Transverse colon (tissue), 4 donors: ENCODE results near the gene KRTAP29-1. TPM values are rescaled to one million over a fixed set of nuclear protein-coding genes. Genes with fewer than 3 reads are reported as not detected.
"Not testable (repeated sequence)": the region's sequence is repeated elsewhere in the genome, so short reads cannot be mapped to it uniquely, and the experiment has no call there.

Experiments
- DNase-seq: peaks from one replicate; pipeline ENCODE4 v3.0.0-alpha.2; 2019
- H3K27ac ChIP-seq, 4 donors: fragments of 200-600 bp; sonication (generic); 2 replicates each; pipeline ENCODE4 v1.5.1; 2016 to 2018; ENCODE audit warnings: inconsistent platforms in 4 of 4
- H3K27me3 ChIP-seq: fragments of 200-600 bp; sonication (generic); 2 replicates; pipeline ENCODE4 v1.5.1; 2017; ENCODE audit warnings: inconsistent platforms
- H3K36me3 ChIP-seq, 4 donors: fragments of 200-600 bp; sonication (generic); 2 replicates each; pipeline ENCODE4 v1.5.1; 2017 to 2019; ENCODE audit warnings: inconsistent platforms in 4 of 4
- H3K4me1 ChIP-seq, 4 donors: fragments of 200-600 bp; sonication (generic); 2 replicates each; pipeline ENCODE4 v1.5.1; 2017 to 2020; ENCODE audit warnings: inconsistent platforms in 4 of 4
- H3K4me3 ChIP-seq, 4 donors: fragments of 200-600 bp; sonication (generic); 1 replicate in 1 of 4; 2 replicates in 3 of 4; pipeline versions ENCODE4 v1.5.1 to v1.6.1; 2017 to 2019; ENCODE audit warnings: inconsistent platforms in 4 of 4
- H3K9me3 ChIP-seq, 2 donors: fragments of 200-600 bp; sonication (generic); 2 replicates each; pipeline ENCODE4 v1.5.1; 2017 to 2019; ENCODE audit warnings: inconsistent platforms in 2 of 2
- EP300 ChIP-seq: sonication (generic); formaldehyde crosslinking; IDR thresholded peaks from one replicate; pipeline ENCODE4 v1.6.1; 2017; ENCODE audit warnings: antibody characterized with exemption, low read depth
- POLR2A ChIP-seq: fragments of 450-650 bp; IDR thresholded peaks from one replicate; pipeline ENCODE4 v1.6.1; 2016; ENCODE audit warnings: antibody characterized with exemption, mild to moderate bottlenecking, moderate library complexity
- POLR2AphosphoS5 ChIP-seq, 3 donors: sonication (generic); formaldehyde crosslinking; IDR thresholded peaks; one replicate each; pipeline ENCODE4 v1.6.1; 2016; ENCODE audit warnings: antibody characterized with exemption in 3 of 3
- WGBS, 2 donors: methylation state at CpG; one replicate each; pipeline ENCODE4 v1.1.5; 2018; ENCODE audit warnings: low coverage in 1 of 2; 5-methylcytosine and 5-hydroxymethylcytosine counted together
- in situ Hi-C, 4 donors: fragments of 200-750 bp; cut with MboI; loops; one replicate each; pipeline versions ENCODE4 v1.15.0 to v1.15.1; 2017; ENCODE audit warnings: low sequenced_read_pairs in 3 of 4, low pct_ligation_motif_present in 1 of 4, low pct_unique_long_range_greater_than_20kb in 1 of 4
- intact Hi-C: fragments of 100-400 bp; cut with DNase I; formaldehyde crosslinking; loops from one replicate; pipeline ENCODE4 v1.15.1; 2023; ENCODE audit warnings: low total_unique reads
- total RNA-seq, 4 donors: library from RNA; depleted of rRNA; stranded (reverse); fragments of >200 nt; gene quantifications; one replicate each; pipeline ENCODE4 v1.1.0, GENCODE V29; 2016
- TF ChIP-seq, protein P1 (sequence below), 5 experiments: fragments of 200-600 bp in 3 of 5; fragments of 450-650 bp in 2 of 5; sonication (generic) in 3 of 5; IDR thresholded peaks; 1 replicate in 2 of 5; 2 replicates in 3 of 5; pipeline ENCODE4 v1.5.1; 2016 to 2017; ENCODE audit warnings: antibody characterized with exemption in 5 of 5, inconsistent platforms in 3 of 5, mild to moderate bottlenecking in 2 of 5, moderate library complexity in 1 of 5

KRTAP29-1 gene, protein sequence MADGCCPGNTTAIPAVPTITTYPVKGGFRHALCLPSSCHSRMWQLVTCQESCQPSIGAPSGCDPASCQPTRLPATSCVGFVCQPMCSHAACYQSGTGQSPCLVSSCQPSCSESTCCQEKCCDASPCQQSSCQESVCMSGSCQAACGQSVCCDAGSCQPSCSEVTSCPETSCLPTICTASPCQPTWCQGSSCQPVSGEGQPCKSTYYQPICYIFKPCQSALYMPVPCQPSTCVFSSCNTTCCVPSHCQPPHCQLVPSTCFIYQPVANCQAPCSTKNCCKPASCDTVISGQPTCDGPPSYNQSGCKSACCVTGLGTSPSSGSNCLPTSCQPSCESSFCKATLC
- not detected for total RNA-seq

DNA sequence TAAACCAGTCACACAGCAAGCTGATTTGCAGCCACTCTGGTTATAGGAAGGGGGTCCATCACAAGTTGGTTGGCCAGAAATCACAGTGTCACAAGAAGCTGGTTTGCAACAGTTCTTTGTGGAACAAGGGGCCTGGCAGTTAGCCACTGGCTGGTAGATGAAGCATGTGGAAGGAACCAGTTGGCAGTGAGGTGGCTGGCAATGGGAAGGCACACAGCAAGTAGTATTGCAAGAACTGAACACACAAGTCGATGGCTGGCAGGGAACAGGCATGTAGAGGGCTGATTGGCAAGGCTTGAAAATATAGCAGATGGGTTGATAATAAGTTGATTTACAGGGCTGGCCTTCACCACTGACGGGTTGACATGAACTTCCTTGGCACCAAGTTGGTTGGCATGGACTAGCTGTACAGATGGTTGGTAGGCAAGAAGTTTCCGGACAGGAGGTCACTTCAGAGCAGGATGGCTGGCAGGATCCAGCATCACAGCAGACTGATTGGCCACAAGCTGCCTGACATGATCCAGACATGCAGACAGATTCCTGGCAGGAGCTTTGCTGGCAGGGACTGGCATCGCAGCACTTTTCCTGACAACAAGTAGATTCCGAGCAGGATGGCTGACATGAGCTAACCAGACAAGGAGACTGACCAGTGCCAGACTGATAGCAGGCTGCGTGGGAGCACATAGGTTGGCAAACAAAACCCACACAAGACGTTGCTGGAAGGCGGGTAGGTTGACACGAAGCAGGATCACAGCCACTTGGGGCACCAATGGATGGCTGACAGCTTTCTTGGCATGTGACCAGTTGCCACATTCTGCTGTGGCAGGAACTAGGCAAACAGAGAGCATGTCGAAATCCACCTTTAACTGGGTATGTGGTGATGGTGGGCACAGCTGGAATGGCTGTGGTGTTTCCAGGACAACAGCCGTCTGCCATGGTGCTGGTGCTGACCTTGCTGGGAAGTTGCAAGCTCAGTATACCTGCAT lies at the start of gene KRTAP29-1:
KRTAP29-1 (minus strand) TSS at position 936 of the 986 bp plus-strand sequence; CDS start at position 936, 0 bp downstream.
- no peaks in the 10 kb centered on the region for H3K4me1 ChIP-seq
- 68 to 83% methylated on average over 1 to 11 of the region's 11 CpGs for WGBS, 2 donors
- H3K4me3 ChIP-seq: no peak within 1 kb of the TSS
- no peaks in the 10 kb centered on the region for H3K36me3 ChIP-seq
- H3K27me3 ChIP-seq: peaks cover 8% of the 10 kb centered on the region
- TF ChIP-seq EP300: no peak
- TF ChIP-seq, protein P1, sequence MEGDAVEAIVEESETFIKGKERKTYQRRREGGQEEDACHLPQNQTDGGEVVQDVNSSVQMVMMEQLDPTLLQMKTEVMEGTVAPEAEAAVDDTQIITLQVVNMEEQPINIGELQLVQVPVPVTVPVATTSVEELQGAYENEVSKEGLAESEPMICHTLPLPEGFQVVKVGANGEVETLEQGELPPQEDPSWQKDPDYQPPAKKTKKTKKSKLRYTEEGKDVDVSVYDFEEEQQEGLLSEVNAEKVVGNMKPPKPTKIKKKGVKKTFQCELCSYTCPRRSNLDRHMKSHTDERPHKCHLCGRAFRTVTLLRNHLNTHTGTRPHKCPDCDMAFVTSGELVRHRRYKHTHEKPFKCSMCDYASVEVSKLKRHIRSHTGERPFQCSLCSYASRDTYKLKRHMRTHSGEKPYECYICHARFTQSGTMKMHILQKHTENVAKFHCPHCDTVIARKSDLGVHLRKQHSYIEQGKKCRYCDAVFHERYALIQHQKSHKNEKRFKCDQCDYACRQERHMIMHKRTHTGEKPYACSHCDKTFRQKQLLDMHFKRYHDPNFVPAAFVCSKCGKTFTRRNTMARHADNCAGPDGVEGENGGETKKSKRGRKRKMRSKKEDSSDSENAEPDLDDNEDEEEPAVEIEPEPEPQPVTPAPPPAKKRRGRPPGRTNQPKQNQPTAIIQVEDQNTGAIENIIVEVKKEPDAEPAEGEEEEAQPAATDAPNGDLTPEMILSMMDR (IDR thresholded peaks at IDR 0.05): no peak
- TF ChIP-seq POLR2AphosphoS5 (IDR thresholded peaks at IDR 0.05): no peak
- TF ChIP-seq POLR2A: no peak
- no peak for DNase-seq
- H3K9me3 ChIP-seq: no peaks in the 10 kb centered on the region
- in situ Hi-C loops (no loop called here), intact Hi-C loops (no loop called here)
- H3K27ac ChIP-seq: no peak within 1 kb of the TSS

DNA sequence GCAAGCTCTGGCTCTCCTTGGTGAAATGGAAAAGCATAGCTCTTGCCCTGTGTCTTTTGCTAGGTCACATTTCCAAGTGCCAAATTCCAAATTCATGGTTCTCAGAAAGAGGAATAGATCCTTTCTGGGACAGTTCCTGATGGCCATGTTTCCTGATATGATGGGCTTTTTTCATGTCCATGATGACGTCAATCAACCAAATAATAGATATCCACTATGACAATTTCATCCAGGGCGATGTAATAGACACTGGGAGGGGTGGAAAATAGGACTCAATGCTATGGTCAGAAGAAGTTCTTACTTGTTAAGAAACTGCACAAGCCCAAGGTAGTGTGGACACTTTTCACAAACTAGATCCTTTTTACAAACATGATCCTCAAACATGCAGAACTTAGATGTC lies 48.5 kb upstream of the KRTAP29-1 start:
- WGBS, 2 donors: 89 to 94% methylated on average over 2 of the region's 2 CpGs
- DNase-seq: no peak
- H3K9me3 ChIP-seq: peaks cover 0 to 2% of the 10 kb centered on the region in 2 donors
- no peak overlapping the region for H3K4me3 ChIP-seq
- no peaks in the 10 kb centered on the region for H3K4me1 ChIP-seq
- intact Hi-C loops: no loop called here
- H3K36me3 ChIP-seq: no peaks in the 10 kb centered on the region
- in situ Hi-C loops: loop anchor here in 1 of 4 donors (25.0 kb wide), 1 partner anchor 89 kb away; the partner anchor contains the start of genes KRTAP9-6 and KRTAP9-9
- no peak for TF ChIP-seq POLR2AphosphoS5 (IDR thresholded peaks at IDR 0.05)
- TF ChIP-seq POLR2A: no peak
- TF ChIP-seq, protein P1 (IDR thresholded peaks at IDR 0.05): no peak
- no peak for TF ChIP-seq EP300
- peaks cover 21% of the 10 kb centered on the region for H3K27me3 ChIP-seq
- no peak overlapping the region for H3K27ac ChIP-seq

DNA sequence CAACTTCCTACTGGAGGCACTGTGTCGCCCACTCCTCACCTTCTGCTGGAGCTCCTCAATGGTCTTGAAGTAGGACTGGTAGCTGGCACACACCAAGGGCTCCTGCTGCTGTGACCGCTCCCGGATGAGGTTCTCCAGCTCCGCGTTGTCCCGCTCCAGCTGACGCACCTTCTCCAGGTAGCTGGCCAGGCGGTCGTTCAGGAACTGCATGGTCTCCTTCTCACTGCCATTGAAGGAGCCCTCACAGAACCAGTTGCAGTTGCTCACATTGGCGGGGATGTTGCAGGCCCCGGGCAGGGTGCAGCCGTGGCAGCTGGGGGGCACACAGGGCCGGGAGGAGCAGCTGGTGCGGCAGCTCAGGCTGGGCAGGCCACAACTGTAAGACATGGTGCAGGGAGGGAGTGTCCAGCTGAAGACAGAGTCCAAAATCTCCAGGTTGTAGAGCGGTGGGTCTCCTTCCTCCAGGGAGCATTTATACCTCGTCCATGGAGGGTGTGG lies 47.8 kb upstream of the KRTAP29-1 start, which contains the start of gene KRT33A:
KRT33A (minus strand) TSS at position 448 of the 498 bp plus-strand sequence; CDS start at position 387, 61 bp downstream.
- intact Hi-C loops, H3K36me3 ChIP-seq, H3K4me3 ChIP-seq, H3K9me3 ChIP-seq, H3K4me1 ChIP-seq, H3K27ac ChIP-seq, DNase-seq: not testable (repeated sequence)
- peaks cover 14% of the 10 kb centered on the region for H3K27me3 ChIP-seq
- in situ Hi-C loops: loop anchor here in 1 of 4 donors (25.0 kb wide), 1 partner anchor 88 kb away; the partner anchor contains the start of genes KRTAP9-6 and KRTAP9-9
- 87 to 88% methylated on average over 3 to 16 of the region's 16 CpGs for WGBS, 2 donors

DNA sequence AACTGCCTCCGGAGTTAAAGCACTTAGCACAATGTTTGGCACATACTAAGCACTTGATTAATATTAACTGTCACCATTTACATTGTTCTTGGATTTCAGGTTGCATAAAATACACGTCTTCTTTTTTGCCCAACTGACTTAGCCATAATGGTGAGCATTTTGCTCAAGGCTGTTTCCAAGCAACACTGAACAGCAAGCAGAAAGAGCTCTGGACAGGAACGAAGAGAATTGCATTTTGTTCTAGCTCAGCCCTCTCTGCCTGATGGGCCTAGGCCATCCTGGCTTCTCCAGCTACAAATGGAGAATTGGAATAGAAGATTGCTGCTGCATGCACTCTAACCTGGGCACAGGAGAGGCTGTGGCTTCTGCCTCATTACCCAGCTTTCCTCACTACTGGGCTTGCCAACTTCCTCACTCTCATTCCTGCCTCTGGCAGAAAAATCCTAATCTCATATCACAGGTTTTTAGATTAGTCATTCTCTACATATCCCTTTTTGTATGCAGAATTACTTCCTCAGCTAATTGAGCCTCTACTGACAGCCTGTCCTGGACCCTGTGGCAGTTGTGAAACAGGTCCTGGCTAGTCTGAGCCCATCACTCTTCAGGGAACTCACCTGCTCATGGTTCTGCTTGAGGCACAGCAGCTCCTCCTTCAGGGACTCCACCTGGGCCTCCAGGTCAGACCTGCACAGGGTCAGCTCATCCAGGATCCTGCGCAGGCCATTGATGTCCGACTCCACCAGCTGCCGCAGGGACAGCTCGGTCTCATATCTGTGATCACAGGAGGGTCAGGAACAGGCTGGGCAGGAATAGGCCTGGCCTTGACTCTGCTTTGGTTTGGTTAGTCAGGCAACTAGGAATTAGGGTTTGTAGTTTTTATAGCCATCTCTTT lies 45.5 kb upstream of the KRTAP29-1 start:
- intact Hi-C loops: no loop called here
- TF ChIP-seq EP300: no peak
- TF ChIP-seq, protein P1 (IDR thresholded peaks at IDR 0.05): no peak
- no peak for TF ChIP-seq POLR2AphosphoS5 (IDR thresholded peaks at IDR 0.05)
- no peak for TF ChIP-seq POLR2A
- WGBS, 2 donors: 84 to 88% methylated on average over 5 to 7 of the region's 7 CpGs
- in situ Hi-C loops: loop anchor here in 1 of 4 donors (25.0 kb wide), 1 partner anchor 536 kb away; the partner anchor contains the start of gene KRT10
- no peak overlapping the region for H3K27ac ChIP-seq
- no peak for DNase-seq
- H3K36me3 ChIP-seq: no peaks in the 10 kb centered on the region
- H3K4me1 ChIP-seq: no peaks in the 10 kb centered on the region
- H3K4me3 ChIP-seq: no peak overlapping the region
- H3K9me3 ChIP-seq: no peaks in the 10 kb centered on the region
- H3K27me3 ChIP-seq: no peaks in the 10 kb centered on the region

DNA sequence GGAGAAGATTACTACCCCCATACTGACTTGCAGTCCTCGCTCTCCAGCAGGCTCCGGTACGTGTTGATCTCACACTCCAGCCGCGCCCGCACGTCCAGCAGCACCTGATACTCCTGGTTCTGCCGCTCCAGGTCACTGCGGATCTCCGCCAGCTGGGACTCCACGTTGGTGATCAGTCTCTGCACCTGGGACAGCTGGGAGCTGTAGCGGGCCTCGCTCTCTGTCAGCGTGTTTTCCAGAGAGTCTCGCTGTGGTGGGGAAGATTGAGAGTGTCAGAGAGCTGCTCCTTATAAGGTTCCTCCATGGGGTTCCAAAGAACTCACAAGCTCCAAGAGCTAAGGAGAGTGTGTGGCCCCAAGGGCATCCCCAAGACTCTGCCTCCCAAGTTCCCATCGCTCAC lies 43.8 kb upstream of the KRTAP29-1 start:
- H3K4me3 ChIP-seq, H3K27ac ChIP-seq, intact Hi-C loops, DNase-seq, H3K4me1 ChIP-seq, H3K9me3 ChIP-seq, H3K27me3 ChIP-seq, H3K36me3 ChIP-seq: not testable (repeated sequence)
- in situ Hi-C loops: loop anchor here in 1 of 4 donors (25.0 kb wide), 1 partner anchor 534 kb away; the partner anchor contains the start of gene KRT10
- 94% methylated on average over 3 to 15 of the region's 16 CpGs for WGBS, 2 donors
